Fibroblast of lung (primary cell): Measurements from ENCODE around the gene PKN1.
"Not testable (repeated sequence)": the region's sequence is repeated elsewhere in the genome, so short reads cannot be mapped to it uniquely, and the experiment has no call there.

Experiments
- CTCF ChIP-seq, 2 donors: IDR thresholded peaks in 1 of 2; conservative IDR thresholded peaks in 1 of 2; 1 replicate in 1 of 2; 2 replicates in 1 of 2; pipeline ENCODE4 v1.5.1; 2011 to 2012; ENCODE audit warnings: low read length in 2 of 2, control low read depth in 1 of 2, inconsistent platforms in 1 of 2, low read depth in 1 of 2, mild to moderate bottlenecking in 1 of 2
- EZH2 ChIP-seq: IDR thresholded peaks from 2 replicates; pipeline ENCODE4 v1.5.1; 2012; ENCODE audit warnings: low read length, control low read depth, mild to moderate bottlenecking; ENCODE audit errors: missing control alignments

GRCh38 chr19:14403145-14403930 lies 29.8 kb upstream of the PKN1 start:
- TF ChIP-seq CTCF (conservative IDR thresholded peaks at IDR 0.05 in 1 of 2, IDR thresholded peaks at IDR 0.05 in 1 of 2; ENCODE audit: low read depth in 1 of 2, low read length in 2 of 2); EZH2: not testable (repeated sequence)
